Activated gamma-delta T cell treated with anti-CD3 and anti-CD28 coated beads, Interleukin-2, amount 50 U/mL, for 16 hours (primary cell): ENCODE measurements around the gene MYO1B.

ENCODE experiments used
- DNase-seq: peaks from one replicate; pipeline ENCODE4 v3.0.0-alpha.2; 2020; ENCODE audit warnings: low read depth

Gene MYO1B

DNA sequence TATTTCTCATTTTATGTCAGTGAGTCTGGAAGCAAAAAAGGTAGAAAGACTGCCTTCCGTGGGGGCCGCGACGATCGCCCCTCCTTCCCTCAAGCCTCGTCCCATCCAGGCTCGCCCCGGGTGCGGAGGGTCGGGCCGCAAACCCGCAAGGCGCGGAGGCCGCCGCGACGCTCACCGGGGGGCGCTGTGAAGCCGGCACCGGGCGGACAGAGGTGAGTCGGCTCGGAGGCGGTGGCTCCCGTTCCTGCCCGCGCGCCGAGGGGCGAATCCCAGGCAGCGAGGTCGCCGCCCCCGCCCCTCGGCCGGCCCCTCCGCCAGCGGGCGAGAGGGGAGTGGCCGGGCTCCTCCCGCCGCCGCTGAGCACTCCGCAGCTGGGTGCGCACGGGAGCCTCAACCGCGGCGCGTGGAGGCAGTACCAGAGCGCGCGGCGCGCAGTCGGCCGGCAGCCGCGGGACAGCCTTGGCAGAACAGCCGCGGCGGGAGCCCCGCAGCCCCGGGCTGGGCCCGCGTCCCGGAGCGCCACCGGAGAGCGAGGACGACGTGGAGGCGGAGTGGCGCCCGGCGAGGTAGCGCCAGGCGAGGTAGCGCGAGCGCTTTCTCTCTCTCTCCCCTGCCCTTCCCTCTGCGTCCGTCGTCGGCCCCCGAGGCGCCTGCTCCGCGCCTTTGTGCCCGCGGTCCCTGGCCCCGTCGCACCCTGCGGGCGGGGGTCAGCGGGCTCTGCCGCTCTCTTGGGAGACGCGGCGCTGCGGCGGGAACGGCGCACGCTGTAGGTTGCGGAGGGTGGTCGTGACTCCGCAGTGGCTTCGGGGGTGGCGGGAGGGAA is at the start of gene MYO1B:
Gene MYO1B, plus strand, starts transcription at position 359 of the 823 bp plus-strand sequence. CDS start 31,492 bp downstream, outside the sequence.
- DNase-seq: peak; percentile 8

DNA sequence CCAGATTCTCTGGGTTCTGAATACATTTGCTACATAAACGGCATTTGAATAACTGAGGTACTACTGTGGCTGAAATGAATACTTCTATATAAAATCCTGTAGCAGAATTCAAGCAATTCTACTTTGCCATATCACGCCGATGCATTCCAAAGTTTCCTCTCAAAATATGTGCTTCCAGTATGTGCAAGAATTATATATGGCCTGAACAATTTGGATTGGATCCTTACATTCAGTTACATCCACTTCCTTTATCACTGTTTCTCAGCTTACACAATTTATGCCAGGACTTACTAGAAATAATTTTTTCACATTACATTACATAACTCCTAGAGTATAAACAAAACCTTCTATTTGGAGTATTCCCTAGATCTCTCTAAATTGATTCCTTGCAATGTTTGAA is 48.1 kb upstream of the MYO1B start:
- no peak for DNase-seq

DNA sequence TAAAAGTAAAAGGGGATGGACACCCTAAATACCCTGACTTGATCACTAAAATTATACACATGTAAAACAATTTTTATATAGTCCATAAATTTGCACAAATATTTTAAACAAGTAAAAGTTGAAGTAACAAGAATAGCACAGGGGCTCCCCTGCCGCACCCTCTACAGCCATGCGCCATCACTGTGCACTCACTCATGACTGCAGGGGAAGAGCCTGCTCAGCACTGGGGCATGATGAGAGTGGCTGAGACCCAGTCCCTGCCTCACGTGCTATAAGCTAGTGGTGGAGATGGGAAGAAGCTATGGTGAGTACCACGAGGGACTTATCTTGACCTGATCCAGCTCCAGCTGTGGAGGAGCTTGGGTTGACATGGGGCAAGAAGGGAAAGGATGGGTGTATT is 46.9 kb upstream of the MYO1B start:
- no peak for DNase-seq

DNA sequence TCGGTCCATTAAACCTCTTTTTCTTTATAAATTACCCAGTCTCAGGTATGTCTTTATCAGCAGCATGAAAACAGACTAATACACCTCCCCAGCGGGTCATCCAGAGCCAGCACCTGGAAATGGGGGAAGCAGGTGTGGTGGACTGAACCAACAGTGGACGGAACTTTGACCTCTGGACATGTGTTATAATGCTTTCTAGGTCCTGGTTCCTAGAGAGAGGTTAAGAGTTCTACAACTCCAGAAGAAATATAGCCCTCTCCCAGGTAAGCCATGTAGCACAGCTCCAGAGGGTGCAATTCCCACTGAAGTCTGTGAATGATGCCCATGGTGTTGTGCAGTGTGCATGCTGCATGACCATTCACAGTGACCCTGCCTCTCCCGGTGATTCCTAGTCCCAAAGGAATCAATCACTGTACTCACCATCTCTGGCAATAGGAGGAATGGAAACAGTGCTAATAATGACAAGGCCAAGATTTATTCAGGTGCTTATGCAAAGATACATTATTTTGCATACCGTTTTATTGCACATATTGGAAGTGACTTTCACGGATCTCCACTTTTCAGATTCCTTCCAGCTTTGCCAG is 45.2 kb upstream of the MYO1B start:
- DNase-seq: no peak

DNA sequence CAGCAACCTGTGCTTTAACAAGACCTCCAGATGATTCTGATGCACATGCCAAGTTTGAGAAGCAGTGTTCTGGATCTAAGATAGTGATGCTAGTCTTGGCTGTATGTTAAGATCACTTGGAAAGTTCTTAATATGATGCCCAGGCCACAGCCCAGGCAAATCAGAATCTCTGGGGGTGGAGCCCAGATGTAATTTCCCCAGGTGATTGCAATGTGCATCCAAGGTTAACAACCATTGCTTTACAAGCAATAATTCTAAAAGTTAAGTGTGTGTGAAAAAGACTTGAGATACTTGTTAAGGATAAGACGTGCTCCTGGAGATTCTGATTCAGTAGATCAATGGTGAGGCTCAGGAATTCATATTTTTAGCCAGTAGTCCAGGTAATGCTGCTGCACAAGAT is 44.3 kb upstream of the MYO1B start:
- DNase-seq: no peak

DNA sequence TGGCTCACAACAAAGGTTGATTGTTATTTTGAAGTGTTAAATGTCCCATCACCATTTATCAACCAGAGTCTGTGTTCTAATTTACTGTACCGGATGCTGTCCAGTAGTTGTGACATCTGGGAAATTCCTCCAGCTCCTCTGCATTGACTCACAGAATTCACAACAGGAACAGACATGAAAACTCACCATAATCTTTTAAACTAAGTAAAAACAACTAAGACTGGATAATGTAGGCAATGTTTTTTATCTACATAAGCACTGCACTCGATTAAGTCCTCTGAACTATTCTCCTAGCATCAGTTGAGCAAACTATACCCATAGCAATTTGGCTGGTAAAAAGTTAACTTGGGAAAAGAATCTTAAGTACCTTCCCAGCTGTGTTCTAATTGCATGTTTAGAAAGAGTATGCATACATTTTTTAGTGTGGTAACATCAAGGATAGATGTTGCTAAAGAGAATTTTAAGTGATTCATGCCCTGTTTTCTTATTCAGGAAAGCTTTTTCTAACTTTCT is 42.9 kb upstream of the MYO1B start:
- no peak for DNase-seq

DNA sequence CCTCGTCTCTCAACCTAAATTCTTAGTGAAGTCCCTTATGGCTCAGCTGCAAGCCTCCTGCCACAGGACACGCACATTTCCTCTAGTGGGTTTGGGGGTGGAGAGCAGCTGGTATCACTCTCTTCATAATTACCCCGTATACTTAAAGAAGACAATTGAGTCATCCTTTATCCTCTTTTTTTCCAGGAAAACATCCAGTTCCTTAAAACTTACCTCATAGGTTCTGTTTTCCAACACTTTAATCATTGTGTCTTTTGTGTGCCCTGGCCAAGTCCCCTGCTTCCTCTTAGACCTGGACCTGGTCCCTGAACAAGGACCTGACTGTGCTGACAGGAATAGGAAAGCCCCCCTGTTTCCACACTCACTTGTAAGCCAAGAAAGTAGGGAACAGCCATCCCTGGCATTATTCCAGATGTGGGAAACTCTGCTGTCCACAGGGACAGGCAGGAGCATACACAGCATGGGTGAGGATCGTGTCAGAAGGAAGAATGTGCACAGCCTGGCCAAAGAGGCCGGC is 42.3 kb upstream of the MYO1B start:
- DNase-seq: no peak

DNA sequence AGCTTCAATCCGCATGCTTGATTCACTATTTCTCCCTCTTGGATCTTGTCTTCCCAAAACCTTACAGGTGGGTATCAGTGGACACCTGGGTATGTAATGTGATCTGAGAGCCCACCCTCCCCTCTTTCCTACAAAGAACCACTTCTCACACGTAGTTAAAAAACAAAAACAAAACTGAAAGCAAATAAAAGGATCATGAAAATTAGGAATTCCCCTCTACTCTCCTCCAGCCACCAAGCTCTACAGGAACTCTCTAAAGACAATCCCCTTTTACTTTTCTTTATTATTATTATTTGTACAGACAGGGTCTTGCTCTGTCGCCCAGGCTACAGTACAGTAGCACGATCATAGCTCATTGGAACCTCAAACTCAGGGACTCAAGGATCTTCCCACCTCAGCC is 40.8 kb upstream of the MYO1B start:
- DNase-seq: no peak

DNA sequence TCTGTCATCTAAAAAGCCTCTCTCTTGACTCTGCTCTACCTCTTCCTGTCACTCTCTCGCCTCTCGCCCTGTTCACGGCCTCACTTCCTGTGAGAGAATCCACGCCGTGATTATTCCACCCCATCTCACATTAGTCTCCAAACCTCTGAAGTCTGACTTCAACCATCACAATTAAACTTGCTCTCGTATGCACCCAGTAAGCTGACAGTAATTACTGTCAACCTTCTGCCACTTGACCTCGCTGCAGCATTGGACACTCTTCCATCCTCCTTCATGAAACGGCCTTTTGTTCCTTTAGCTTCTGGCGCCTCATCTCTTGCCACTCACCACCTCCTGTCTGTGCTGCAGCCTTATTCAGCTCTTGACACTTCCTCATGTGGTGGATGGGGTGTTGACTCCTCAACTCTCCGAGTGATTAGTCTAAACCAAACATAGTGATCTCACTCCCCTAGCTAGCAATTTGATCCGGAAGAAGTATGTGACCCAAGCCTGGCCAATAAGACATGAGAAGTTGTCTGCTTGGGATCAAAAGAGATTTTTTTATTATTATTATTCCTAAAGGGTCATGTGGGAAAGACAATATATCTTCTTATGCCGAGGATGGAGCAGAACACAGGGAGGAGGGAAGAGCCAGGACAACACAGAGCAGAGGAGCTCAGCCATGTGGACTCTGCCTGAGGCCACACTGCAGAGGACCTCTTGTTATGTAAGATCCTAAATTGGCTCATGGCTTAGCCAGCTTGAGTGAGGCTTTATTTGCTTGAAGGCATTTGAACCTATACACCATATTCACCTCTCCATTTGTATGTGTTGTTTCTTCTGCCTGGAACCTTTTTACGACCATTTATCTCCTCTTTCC is 38.4 kb upstream of the MYO1B start:
- DNase-seq: peak; percentile 37

DNA sequence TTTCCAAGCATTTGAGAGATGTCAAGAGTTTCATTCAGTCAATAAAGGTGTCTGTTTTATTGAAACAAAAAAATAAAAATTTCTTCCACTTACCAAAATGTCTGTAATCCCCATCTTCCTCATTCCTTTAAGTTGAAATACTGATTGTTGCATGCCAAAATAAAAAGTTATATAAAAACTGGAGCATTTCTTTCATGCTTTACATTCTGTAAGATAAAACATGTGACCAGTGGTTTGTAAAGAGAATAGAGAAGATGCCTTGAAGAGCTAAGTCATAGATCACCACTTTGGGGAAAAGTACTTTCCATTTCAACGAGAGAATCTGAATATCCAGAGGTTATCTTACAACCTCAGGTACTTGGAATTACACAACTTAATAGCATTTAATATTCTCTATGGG is 35.9 kb upstream of the MYO1B start:
- DNase-seq: no peak

DNA sequence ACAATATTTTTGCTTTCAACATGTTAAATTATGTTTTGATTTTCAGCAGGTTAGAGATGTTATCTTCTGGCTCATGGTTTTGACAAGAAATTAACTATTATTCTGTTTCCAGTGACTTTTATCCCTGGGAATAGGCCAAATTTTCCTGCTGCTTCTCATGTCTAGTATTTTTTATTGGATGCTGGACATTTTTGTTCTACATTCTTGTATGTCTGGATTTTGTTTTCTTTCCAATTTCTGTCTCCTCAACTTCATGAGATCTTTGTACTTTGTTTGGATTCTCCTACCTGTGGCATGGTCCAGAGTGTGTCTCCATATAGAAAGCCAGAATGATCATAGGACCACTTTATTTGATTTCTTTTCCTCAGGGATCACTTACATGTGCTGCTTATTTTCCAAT is 33.1 kb upstream of the MYO1B start:
- no peak for DNase-seq

DNA sequence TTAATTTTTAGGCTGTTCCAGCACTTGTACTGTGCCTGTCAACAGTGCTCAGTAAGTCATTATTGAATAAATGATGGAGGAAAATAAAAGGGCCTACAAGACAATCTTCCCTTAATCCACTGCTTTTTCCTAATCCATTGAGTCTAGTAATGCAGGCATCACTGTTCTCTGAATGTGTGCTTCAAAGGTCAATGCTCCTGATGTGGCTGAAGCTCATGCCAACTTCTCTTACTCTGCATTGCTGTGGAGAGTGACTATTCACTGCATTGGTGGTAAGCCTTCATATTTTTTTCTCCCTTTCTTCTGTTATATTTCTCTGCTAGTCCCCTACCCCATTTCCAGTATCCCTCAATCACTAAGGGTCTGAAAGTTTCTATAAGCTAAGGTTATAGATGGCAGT is 31.9 kb upstream of the MYO1B start:
- no peak for DNase-seq

DNA sequence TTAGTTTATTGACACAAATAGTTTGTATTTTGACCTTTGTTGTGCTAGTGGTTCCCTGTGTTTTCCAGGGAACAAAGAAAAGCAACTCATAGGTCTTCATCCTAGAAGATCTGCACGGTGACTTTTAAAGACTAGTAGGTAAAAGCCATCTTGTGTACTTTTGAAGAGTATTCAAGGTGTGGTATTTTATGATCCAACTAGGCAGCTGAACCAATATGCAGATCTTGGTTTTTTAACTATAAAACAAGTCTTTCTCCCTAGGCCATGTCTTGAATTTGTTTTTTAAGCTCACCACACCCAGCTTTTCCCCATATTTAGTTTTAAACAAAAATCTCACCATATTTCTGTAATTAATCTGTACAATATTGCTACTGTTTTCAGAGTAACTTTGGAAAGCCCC is 30.0 kb upstream of the MYO1B start:
- DNase-seq: no peak

DNA sequence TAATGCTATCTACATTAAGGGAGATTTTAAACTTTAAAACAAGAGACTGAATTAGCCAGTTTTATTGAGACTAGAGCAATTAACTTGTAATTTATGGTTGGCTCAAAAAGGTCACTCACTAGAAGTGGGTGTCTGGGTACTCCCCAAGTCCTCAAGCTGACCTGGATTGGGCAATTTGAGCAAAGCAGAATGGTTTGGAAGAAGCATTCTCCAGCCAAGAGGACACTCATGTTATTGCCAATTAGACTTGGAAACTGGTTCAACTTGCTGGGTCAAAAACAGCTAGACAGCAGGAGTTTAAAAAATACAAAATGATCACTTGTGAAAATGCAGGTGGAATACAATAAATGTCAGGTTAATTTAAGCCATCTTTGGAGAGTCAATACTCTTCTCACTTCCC is 29.5 kb upstream of the MYO1B start:
- DNase-seq: no peak

DNA sequence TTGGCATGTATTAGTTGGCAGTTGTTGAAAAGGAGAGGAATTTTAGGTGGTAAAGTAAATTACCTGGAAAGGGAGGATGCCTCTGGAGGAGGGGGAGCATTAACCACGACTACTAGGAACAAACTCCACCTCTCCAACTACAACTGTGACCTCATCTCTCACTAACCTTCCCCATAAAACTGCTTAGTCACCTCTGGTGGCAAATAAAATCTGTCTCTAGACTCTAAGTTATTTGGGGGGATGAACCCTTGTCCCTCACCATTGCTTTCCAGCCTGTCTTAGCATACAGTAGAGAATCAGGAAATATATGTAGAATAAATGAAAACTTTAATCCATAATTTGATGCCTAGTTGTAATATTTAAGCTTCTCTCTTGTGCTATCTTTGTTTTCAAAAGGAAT is 27.6 kb upstream of the MYO1B start:
- no peak for DNase-seq

DNA sequence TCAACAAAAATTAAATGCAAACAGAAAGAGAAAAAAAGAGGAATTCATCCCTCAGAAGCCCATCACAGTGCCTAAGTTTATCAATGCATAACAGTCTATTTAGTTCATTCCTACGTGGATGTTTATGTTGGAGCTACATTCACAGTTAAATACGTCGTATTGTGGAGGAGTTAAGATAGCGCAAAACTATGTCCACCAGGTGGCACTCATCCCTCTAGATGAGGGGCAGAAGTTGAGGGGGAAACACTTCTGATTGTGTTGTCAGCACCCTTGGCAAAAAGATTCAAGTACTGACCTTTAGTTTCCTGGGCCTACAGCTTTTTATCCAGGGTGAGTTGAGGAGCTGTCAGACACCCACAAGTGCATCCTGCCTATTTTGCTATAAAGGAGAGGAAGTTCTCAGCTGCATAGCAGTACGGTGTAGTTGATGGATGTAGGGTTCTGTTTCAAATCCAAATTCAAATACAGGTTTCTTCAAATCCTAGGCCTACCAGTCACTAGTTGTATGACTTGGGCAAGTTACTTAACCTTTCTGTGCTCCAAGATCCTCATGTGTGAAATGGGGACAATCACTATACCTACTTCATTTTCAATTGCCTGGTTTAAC is 26.8 kb upstream of the MYO1B start:
- peak; percentile 19 for DNase-seq

DNA sequence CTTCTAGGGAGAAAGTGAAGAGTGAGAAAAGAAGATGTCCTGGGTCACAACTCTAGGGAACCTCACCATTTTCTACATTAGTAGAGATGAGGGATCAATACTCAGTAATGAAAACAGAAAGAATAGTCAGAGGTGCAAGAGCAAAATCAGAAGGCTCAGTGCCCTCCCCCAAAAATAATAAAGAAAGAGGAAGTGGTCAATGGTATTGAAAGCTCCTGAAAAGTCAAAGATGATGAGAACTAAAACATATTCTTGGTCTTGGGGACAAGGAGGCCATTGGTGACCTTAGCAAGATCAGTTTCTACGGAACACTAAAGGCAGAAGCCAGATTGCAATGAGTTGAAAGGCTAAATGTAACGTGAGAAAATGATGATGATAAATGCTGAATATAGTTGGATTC is 24.5 kb upstream of the MYO1B start:
- no peak for DNase-seq

DNA sequence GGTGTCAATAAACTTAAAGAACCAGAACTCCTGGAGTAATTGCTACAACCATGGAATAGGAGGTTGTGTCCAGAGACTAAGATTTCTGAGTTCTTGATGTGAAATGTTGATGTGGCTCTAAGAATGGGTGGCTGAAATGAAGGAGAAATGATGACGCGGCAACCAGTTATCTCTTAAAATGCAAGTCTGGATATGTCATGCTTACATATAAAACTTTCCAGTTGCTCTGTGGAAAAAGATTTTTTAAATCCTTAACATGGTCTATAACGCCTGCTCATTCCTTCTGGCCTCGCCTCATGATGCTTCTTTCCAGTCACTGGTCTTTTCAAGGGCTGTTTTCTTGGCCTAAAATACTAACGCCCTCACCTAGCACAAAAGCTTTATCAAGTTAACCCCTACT is 23.5 kb upstream of the MYO1B start:
- no peak for DNase-seq

DNA sequence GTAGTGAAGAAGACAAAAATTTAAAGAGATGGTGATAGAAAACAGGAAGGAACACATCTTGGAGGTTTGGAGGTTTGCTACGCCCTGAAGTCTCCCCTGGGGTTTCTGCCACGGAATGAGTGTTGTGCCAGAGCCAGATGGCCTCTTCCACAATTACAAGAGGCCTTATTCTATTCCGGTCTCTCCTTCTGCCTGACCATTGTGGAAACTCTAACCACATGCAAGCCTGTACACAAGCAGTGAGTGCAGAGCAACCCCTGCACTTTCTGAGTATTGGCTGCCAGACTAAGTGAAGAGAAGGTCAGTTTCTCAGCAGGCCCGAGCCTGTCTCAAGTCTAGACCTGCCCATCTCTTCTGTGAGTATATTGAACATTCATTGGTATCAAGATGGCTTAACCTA is 22.7 kb upstream of the MYO1B start:
- no peak for DNase-seq

DNA sequence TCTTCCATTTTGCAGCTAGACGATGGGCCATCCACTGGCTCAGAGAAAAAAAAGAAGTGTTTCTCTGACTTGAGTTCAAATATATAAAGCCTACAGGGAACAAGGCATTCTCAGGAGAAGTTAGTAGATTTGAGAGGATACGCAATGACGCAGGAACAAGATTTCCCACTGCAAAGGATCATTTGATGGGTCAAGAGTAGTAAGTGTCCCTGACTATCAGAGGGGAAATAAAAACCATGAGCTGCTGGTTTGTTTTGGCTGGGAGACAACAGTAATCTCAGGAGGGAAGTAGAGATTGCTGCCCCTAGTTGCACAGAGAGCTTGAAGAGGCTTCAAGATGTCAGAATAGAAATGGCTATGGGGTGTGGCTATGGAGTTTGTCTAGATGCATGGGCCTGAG is 22.3 kb upstream of the MYO1B start:
- no peak for DNase-seq

DNA sequence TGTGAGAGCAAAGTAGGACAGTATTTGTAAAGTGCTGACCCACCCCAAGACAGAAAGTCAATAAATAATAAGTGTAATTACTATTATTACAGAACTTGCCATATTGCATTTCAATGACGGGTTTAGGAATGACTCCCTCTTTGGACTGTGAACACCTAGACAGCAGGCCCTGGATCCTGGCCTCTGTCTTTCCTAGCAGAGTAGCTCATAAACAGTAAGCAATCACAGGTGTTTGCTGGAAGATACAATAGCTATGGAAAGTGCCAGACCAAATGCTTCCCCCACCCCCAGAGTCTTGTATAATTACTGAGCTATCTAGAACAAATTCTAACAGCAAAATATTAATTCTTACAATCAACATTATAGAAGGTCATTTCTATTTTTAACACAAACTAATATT is 20.1 kb upstream of the MYO1B start:
- DNase-seq: no peak

DNA sequence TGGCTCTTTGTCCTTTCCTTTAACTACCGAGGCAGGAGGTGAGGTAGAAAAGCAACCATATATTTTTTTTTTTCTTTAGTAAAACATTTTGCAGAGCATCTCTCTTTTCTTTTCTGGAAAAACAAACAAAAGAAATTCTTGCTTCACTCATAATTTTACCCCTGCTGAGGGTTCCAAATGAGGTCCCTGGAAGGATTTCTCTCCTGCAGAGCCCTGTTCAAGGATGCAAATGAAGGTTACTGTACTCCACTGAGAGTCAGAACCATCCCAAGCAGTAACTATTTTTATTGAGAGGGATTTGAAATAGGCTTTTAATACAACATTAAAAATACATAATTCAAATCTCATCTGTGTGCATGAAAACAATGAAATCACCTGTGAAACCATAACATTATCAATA is 19.5 kb upstream of the MYO1B start:
- DNase-seq: no peak
